A549 (cell line): ENCODE measurements around the gene CAMTA1. TPM values are rescaled to one million over a fixed set of nuclear protein-coding genes. Genes with fewer than 3 reads are reported as not detected.

Experiments
- ATAC-seq, 2 experiments: fragments of 200-7000 bp in 1 of 2; fragments of >200 bp in 1 of 2; cut with Nextera tagmentation in 1 of 2; cut with Tn5 transposase in 1 of 2; 3 replicates each; pipeline versions ENCODE4 v1.8.0 to v1.9.1; 2018 to 2020; ENCODE audit warnings: mild to moderate bottlenecking in 1 of 2, moderate library complexity in 1 of 2
- CTCF ChIA-PET: fragments of 300-600 bp; sonication (Branson Sonifier 250); formaldehyde crosslinking; extraction: SDS; loops from one replicate; lab custom pipeline; 2021; ENCODE audit warnings: antibody characterized with exemption, inconsistent platforms; lab: Yijun Ruan, JAX
- POLR2A ChIA-PET: fragments of 350-600 bp; formaldehyde crosslinking; extraction: SDS; loops from one replicate; lab custom pipeline; 2021; ENCODE audit warnings: antibody characterized with exemption, inconsistent platforms; lab: Yijun Ruan, JAX
- DNase-seq, 2 experiments: peaks; one replicate each; pipeline versions ENCODE4 v3.0.0 to v3.0.0-alpha.2; 2011 to 2016; ENCODE audit warnings: low read depth in 1 of 2, low spot score in 1 of 2
- FAIRE-seq: peaks from 2 replicates; lab custom pipeline; 2011; peaks lifted over from hg19 to GRCh38; lab: Jason Lieb, UNC
- H3K27ac ChIP-seq, 2 experiments: fragments of >200 bp; sonication (Bioruptor Twin); formaldehyde crosslinking; 3 replicates each; pipeline ENCODE4 v1.5.1; 2016 to 2017
- H3K4me1 ChIP-seq: fragments of >200 bp; sonication (Bioruptor Twin); formaldehyde crosslinking; 3 replicates; pipeline ENCODE4 v1.6.1; 2016
- H3K4me2 ChIP-seq: fragments of >200 bp; sonication (Bioruptor Twin); formaldehyde crosslinking; 3 replicates; pipeline ENCODE4 v1.6.1; 2016
- H3K4me3 ChIP-seq: fragments of >200 bp; sonication (Bioruptor Twin); formaldehyde crosslinking; 3 replicates; pipeline ENCODE4 v1.5.1; 2016
- H3K9me3 ChIP-seq: fragments of >200 bp; sonication (Bioruptor Twin); formaldehyde crosslinking; 3 replicates; pipeline ENCODE4 v1.6.1; 2016
- CBX2 ChIP-seq: fragments of 200-600 bp; sonication (generic); IDR thresholded peaks from 2 replicates; pipeline ENCODE4 v1.6.1; 2016; ENCODE audit warnings: low read depth, mild to moderate bottlenecking, borderline replicate concordance
- CBX8 ChIP-seq: fragments of 200-600 bp; sonication (generic); IDR thresholded peaks from 2 replicates; pipeline ENCODE4 v1.6.1; 2016
- EHF ChIP-seq: fragments of 250-450 bp; sonication (Bioruptor Pico); IDR thresholded peaks from 2 replicates; pipeline ENCODE4 v1.5.0; 2020; ENCODE audit warnings: mild to moderate bottlenecking
- EP300 ChIP-seq, 2 experiments: fragments of >200 bp; sonication (Bioruptor Twin); formaldehyde crosslinking; IDR thresholded peaks; 2 replicates in 1 of 2; 3 replicates in 1 of 2; pipeline ENCODE4 v1.6.1; 2016 to 2017
- FOSB ChIP-seq: fragments of 250-450 bp; sonication (Bioruptor Pico); IDR thresholded peaks from 2 replicates; pipeline ENCODE4 v1.5.0; 2020; ENCODE audit warnings: mild to moderate bottlenecking, moderate library complexity
- GATA3 ChIP-seq: IDR thresholded peaks from 2 replicates; pipeline ENCODE4 v1.6.1; 2012; ENCODE audit warnings: borderline replicate concordance
- HOXA7 ChIP-seq: fragments of 250-450 bp; sonication (Bioruptor Pico); IDR thresholded peaks from 2 replicates; pipeline ENCODE4 v1.5.0; 2020; ENCODE audit warnings: mild to moderate bottlenecking, moderate library complexity
- JUN ChIP-seq, 2 experiments: fragments of >200 bp; sonication (Bioruptor Twin); formaldehyde crosslinking; IDR thresholded peaks; 2 replicates in 1 of 2; 3 replicates in 1 of 2; pipeline ENCODE4 v1.6.1; 2016 to 2017
- MAFK ChIP-seq: fragments of 450-650 bp; IDR thresholded peaks from 2 replicates; pipeline ENCODE4 v1.6.1; 2014; ENCODE audit not compliant: partially characterized antibody
- MYC ChIP-seq: IDR thresholded peaks from 2 replicates; pipeline ENCODE4 v1.6.1; 2012; ENCODE audit warnings: mild to moderate bottlenecking, inconsistent platforms, low read length, improper control_type of control experiment, borderline replicate concordance
- NFE2L2 ChIP-seq: fragments of 150-350 bp; conservative IDR thresholded peaks from 2 replicates; pipeline ENCODE4 v1.6.1; 2014; ENCODE audit warnings: low read length
- PHF8 ChIP-seq: fragments of 200-600 bp; sonication (generic); IDR thresholded peaks from 2 replicates; pipeline ENCODE4 v1.6.1; 2016; ENCODE audit warnings: low read depth, mild to moderate bottlenecking, antibody characterized with exemption, moderate library complexity, borderline replicate concordance
- RAD21 ChIP-seq, 2 experiments: fragments of >200 bp in 1 of 2; sonication (Bioruptor Twin) in 1 of 2; formaldehyde crosslinking in 1 of 2; IDR thresholded peaks in 1 of 2; conservative IDR thresholded peaks in 1 of 2; 2 replicates in 1 of 2; 3 replicates in 1 of 2; pipeline ENCODE4 v1.6.1; 2012 to 2018; ENCODE audit warnings: inconsistent platforms in 1 of 2
- RFX5 ChIP-seq: fragments of 450-650 bp; IDR thresholded peaks from 2 replicates; pipeline ENCODE4 v1.7.1; 2014; ENCODE audit warnings: antibody characterized with exemption, mild to moderate bottlenecking, moderate library complexity
- SREBF2 ChIP-seq: fragments of 450-650 bp; IDR thresholded peaks from 2 replicates; pipeline ENCODE4 v1.6.1; 2014; ENCODE audit warnings: mild to moderate bottlenecking, moderate library complexity
- ZNF302 ChIP-seq: fragments of 250-450 bp; sonication (Bioruptor Pico); IDR thresholded peaks from 2 replicates; pipeline ENCODE4 v1.9.0; 2021; ENCODE audit warnings: inconsistent platforms, mild to moderate bottlenecking, moderate library complexity
- ZSCAN20 ChIP-seq: fragments of 250-450 bp; sonication (Bioruptor Pico); IDR thresholded peaks from 2 replicates; pipeline ENCODE4 v1.8.0; 2022; ENCODE audit warnings: mild to moderate bottlenecking, moderate library complexity
- WGBS: methylation state at CpG from one replicate; pipeline ENCODE4 v1.1.6; 2017; ENCODE audit errors: missing lambda C conversion rate; 5-methylcytosine and 5-hydroxymethylcytosine counted together
- polyA plus RNA-seq, 4 experiments: library from polyadenylated mRNA; depleted of rRNA in 3 of 4; stranded (reverse); fragments of >200 nt; fragmentation: RNase III in 1 of 4; extraction: RNeasy Plus Mini Kit Qiagen cat#74134 plus additional on column Dnase treatment in 1 of 4; gene quantifications; 2 replicates in 3 of 4; 3 replicates in 1 of 4; pipeline ENCODE4 v1.2.3, GENCODE V29; 2011 to 2017
- TF ChIP-seq, protein P1 (sequence below): fragments of >200 bp; sonication (Bioruptor Twin); formaldehyde crosslinking; IDR thresholded peaks from 3 replicates; pipeline ENCODE4 v1.6.1; 2016
- TF ChIP-seq, protein P2 (sequence below): IDR thresholded peaks from 2 replicates; pipeline ENCODE4 v1.6.1; 2012; ENCODE audit warnings: low read depth, borderline replicate concordance
- TF ChIP-seq, protein P3 (sequence below): fragments of 250-450 bp; sonication (Bioruptor Pico); IDR thresholded peaks from 2 replicates; pipeline ENCODE4 v1.5.0; 2020; ENCODE audit warnings: low read depth, mild to moderate bottlenecking, moderate library complexity
- TF ChIP-seq, protein P4 (sequence below): fragments of 450-650 bp; IDR thresholded peaks from 2 replicates; pipeline ENCODE4 v1.6.1; 2014; ENCODE audit warnings: antibody characterized with exemption
- TF ChIP-seq, protein P5 (sequence below): IDR thresholded peaks from 2 replicates; pipeline ENCODE4 v1.6.1; 2012
- TF ChIP-seq, protein P6 (sequence below): fragments of >200 bp; sonication (Bioruptor Twin); formaldehyde crosslinking; IDR thresholded peaks from 3 replicates; pipeline ENCODE4 v1.5.1; 2016
- TF ChIP-seq, protein P7 (sequence below): fragments of 250-450 bp; sonication (Bioruptor Pico); IDR thresholded peaks from 2 replicates; pipeline ENCODE4 v1.5.0; 2021; ENCODE audit warnings: mild to moderate bottlenecking, moderate library complexity, borderline replicate concordance
- TF ChIP-seq, protein P8 (sequence below): fragments of 200-600 bp; sonication (generic); IDR thresholded peaks from 2 replicates; pipeline ENCODE4 v1.6.1; 2016; ENCODE audit warnings: antibody characterized with exemption, mild to moderate bottlenecking, moderate library complexity

The CAMTA1 gene
- polyA plus RNA-seq, 2 of the 4 experiments (the other 2 are of a cell fraction) = 58.8 to 75.0 TPM

DNA sequence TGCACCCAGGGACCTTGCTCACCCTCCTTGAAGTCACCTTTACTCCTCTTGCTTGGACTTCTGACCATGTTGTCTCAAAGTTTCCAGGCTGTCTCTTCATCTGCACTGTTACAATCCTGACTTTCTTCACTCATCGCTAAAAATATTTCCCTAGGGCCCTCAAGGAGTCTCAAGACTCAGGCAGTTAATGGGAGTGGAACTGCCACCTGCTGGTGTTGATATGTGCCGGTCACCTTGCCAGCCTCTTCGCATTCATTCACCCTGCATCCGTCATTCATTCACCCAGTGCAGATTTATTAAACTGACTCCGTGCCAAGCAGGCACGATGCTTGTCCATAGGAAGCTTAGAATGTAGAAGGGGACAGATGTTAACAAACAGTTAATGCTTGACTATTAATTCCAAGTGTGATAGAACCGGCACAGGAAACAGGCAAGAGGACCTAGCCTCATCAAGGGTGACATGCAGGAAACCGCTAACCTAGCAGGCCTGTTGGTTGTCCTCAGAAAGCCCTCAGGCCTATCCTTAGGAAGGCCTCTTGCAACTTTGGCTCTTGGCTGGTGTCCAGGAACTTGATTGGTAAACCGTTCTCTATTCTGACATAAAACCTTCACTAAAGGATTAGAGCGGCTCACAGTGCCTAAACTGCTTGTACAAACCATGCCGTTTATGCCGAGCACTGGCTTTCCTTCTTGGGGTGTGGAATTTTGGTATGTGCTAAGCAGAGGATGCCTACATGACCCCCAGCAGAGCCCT lies 342.2 kb downstream of the CAMTA1 start:
- Histone ChIP-seq H3K27ac (no peak overlapping the region), H3K4me3 (no peak overlapping the region), H3K4me1 (no peaks in the 10 kb centered on the region), H3K9me3 (no peaks in the 10 kb centered on the region), H3K4me2 (no peak overlapping the region)
- FAIRE-seq = no peak
- POLR2A ChIA-PET = no interaction called here
- CTCF ChIA-PET = interaction anchor here (0.5 to 1.1 kb wide), 2 partner anchors 14 to 69 kb away, joined by 3 to 4 read pairs; no protein-coding TSS in a partner anchor
- WGBS = 82% methylated on average over 9 of the region's 12 CpGs
- ATAC-seq = no peak
- TF ChIP-seq MAFK = no peak
- TF ChIP-seq, protein P1, sequence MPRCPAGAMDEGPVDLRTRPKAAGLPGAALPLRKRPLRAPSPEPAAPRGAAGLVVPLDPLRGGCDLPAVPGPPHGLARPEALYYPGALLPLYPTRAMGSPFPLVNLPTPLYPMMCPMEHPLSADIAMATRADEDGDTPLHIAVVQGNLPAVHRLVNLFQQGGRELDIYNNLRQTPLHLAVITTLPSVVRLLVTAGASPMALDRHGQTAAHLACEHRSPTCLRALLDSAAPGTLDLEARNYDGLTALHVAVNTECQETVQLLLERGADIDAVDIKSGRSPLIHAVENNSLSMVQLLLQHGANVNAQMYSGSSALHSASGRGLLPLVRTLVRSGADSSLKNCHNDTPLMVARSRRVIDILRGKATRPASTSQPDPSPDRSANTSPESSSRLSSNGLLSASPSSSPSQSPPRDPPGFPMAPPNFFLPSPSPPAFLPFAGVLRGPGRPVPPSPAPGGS = no peak
- no peak for TF ChIP-seq SREBF2
- no peak for TF ChIP-seq EP300 (IDR thresholded peaks at IDR 0.05)
- no peak for TF ChIP-seq RAD21 (conservative IDR thresholded peaks at IDR 0.05 in 1 of 2, IDR thresholded peaks at IDR 0.05 in 1 of 2)
- no peak for TF ChIP-seq CBX8
- TF ChIP-seq HOXA7 (CRISPR knock-in tag) = no peak
- TF ChIP-seq, protein P2, sequence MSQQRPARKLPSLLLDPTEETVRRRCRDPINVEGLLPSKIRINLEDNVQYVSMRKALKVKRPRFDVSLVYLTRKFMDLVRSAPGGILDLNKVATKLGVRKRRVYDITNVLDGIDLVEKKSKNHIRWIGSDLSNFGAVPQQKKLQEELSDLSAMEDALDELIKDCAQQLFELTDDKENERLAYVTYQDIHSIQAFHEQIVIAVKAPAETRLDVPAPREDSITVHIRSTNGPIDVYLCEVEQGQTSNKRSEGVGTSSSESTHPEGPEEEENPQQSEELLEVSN = no peak
- TF ChIP-seq, protein P3, sequence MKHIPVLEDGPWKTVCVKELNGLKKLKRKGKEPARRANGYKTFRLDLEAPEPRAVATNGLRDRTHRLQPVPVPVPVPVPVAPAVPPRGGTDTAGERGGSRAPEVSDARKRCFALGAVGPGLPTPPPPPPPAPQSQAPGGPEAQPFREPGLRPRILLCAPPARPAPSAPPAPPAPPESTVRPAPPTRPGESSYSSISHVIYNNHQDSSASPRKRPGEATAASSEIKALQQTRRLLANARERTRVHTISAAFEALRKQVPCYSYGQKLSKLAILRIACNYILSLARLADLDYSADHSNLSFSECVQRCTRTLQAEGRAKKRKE (CRISPR knock-in tag) = no peak
- no peak for TF ChIP-seq ZSCAN20
- TF ChIP-seq, protein P4, sequence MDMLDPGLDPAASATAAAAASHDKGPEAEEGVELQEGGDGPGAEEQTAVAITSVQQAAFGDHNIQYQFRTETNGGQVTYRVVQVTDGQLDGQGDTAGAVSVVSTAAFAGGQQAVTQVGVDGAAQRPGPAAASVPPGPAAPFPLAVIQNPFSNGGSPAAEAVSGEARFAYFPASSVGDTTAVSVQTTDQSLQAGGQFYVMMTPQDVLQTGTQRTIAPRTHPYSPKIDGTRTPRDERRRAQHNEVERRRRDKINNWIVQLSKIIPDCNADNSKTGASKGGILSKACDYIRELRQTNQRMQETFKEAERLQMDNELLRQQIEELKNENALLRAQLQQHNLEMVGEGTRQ = no peak
- no peak for TF ChIP-seq ZNF302 (CRISPR knock-in tag)
- no peak for TF ChIP-seq JUN (IDR thresholded peaks at IDR 0.05)
- TF ChIP-seq PHF8 = no peak
- TF ChIP-seq, protein P5, sequence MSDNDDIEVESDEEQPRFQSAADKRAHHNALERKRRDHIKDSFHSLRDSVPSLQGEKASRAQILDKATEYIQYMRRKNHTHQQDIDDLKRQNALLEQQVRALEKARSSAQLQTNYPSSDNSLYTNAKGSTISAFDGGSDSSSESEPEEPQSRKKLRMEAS = no peak
- no peak for TF ChIP-seq NFE2L2
- TF ChIP-seq RFX5 = no peak
- no peak for TF ChIP-seq CBX2
- no peak for DNase-seq

DNA sequence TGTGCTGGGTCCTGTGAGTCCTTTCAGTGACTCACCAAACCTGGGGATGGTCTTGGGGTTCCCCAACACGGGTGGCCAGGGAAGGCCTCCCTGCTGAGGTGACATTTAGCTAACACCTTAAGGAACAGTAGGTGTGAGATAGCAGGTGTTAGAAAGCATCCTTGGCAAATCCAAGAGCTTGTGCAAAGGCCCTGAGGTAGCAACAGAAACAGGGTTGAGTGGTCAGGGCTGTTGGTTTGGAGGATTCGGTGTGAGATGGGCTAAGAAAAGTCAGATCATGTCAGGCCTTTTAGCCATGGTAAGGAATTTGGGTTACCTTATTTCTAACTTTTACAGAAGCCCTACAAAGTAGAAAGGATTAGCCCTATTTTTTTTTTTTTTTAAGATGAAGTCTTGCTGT lies 343.0 kb downstream of the CAMTA1 start:
- Histone ChIP-seq H3K4me3 (no peak overlapping the region), H3K4me2 (no peak overlapping the region), H3K9me3 (no peaks in the 10 kb centered on the region), H3K4me1 (no peaks in the 10 kb centered on the region), H3K27ac (no peak overlapping the region)
- 78% methylated on average over 2 of the region's 2 CpGs for WGBS
- CTCF ChIA-PET = interaction anchor here (0.5 to 1.1 kb wide), 3 partner anchors 13 to 153 kb away, joined by 3 to 4 read pairs (median 3); no protein-coding TSS in a partner anchor
- POLR2A ChIA-PET = interaction anchor here (0.6 kb wide), 1 partner anchor 11 kb away, joined by 5 read pairs; no protein-coding TSS in a partner anchor
- DNase-seq (no peak), FAIRE-seq (no peak), ATAC-seq (no peak)
- TF ChIP-seq EHF (CRISPR knock-in tag) = no peak
- TF ChIP-seq HOXA7 (CRISPR knock-in tag) = no peak
- TF ChIP-seq FOSB (CRISPR knock-in tag) = no peak
- TF ChIP-seq GATA3 = no peak
- no peak for TF ChIP-seq MYC
- TF ChIP-seq, protein P6, sequence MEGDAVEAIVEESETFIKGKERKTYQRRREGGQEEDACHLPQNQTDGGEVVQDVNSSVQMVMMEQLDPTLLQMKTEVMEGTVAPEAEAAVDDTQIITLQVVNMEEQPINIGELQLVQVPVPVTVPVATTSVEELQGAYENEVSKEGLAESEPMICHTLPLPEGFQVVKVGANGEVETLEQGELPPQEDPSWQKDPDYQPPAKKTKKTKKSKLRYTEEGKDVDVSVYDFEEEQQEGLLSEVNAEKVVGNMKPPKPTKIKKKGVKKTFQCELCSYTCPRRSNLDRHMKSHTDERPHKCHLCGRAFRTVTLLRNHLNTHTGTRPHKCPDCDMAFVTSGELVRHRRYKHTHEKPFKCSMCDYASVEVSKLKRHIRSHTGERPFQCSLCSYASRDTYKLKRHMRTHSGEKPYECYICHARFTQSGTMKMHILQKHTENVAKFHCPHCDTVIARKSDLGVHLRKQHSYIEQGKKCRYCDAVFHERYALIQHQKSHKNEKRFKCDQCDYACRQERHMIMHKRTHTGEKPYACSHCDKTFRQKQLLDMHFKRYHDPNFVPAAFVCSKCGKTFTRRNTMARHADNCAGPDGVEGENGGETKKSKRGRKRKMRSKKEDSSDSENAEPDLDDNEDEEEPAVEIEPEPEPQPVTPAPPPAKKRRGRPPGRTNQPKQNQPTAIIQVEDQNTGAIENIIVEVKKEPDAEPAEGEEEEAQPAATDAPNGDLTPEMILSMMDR = no peak
- TF ChIP-seq, protein P7, sequence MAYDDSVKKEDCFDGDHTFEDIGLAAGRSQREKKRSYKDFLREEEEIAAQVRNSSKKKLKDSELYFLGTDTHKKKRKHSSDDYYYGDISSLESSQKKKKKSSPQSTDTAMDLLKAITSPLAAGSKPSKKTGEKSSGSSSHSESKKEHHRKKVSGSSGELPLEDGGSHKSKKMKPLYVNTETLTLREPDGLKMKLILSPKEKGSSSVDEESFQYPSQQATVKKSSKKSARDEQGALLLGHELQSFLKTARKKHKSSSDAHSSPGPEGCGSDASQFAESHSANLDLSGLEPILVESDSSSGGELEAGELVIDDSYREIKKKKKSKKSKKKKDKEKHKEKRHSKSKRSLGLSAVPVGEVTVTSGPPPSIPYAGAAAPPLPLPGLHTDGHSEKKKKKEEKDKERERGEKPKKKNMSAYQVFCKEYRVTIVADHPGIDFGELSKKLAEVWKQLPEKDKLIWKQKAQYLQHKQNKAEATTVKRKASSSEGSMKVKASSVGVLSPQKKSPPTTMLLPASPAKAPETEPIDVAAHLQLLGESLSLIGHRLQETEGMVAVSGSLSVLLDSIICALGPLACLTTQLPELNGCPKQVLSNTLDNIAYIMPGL = no peak
- TF ChIP-seq MAFK = no peak
- TF ChIP-seq, protein P8, sequence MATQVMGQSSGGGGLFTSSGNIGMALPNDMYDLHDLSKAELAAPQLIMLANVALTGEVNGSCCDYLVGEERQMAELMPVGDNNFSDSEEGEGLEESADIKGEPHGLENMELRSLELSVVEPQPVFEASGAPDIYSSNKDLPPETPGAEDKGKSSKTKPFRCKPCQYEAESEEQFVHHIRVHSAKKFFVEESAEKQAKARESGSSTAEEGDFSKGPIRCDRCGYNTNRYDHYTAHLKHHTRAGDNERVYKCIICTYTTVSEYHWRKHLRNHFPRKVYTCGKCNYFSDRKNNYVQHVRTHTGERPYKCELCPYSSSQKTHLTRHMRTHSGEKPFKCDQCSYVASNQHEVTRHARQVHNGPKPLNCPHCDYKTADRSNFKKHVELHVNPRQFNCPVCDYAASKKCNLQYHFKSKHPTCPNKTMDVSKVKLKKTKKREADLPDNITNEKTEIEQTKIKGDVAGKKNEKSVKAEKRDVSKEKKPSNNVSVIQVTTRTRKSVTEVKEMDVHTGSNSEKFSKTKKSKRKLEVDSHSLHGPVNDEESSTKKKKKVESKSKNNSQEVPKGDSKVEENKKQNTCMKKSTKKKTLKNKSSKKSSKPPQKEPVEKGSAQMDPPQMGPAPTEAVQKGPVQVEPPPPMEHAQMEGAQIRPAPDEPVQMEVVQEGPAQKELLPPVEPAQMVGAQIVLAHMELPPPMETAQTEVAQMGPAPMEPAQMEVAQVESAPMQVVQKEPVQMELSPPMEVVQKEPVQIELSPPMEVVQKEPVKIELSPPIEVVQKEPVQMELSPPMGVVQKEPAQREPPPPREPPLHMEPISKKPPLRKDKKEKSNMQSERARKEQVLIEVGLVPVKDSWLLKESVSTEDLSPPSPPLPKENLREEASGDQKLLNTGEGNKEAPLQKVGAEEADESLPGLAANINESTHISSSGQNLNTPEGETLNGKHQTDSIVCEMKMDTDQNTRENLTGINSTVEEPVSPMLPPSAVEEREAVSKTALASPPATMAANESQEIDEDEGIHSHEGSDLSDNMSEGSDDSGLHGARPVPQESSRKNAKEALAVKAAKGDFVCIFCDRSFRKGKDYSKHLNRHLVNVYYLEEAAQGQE = no peak
- TF ChIP-seq CBX8 = no peak
